IPS-18c (cell line): ENCODE results near the gene TLL2.

Experiments used
- H3K4me3 ChIP-seq: 2 replicates; pipeline ENCODE4 v1.7.0; 2013; ENCODE audit warnings: low read depth, mild to moderate bottlenecking, low read length, moderate library complexity; ENCODE audit not compliant: insufficient read depth
- H3K9me3 ChIP-seq: one replicate; pipeline ENCODE4 v1.6.1; 2013; ENCODE audit warnings: mild to moderate bottlenecking, low read length, moderate library complexity; ENCODE audit not compliant: control insufficient read depth, insufficient read depth

Gene TLL2

GRCh38 chr10:96448558-96448957 lies 65.2 kb downstream of the TLL2 start:
- Histone ChIP-seq H3K4me3 (no peak overlapping the region), H3K9me3 (no peaks in the 10 kb centered on the region)

GRCh38 chr10:96448021-96448457 lies 65.7 kb downstream of the TLL2 start:
- H3K9me3 ChIP-seq = no peaks in the 10 kb centered on the region
- H3K4me3 ChIP-seq = no peak overlapping the region

GRCh38 chr10:96446966-96447596 lies 66.6 kb downstream of the TLL2 start:
- Histone ChIP-seq H3K4me3 (no peak overlapping the region), H3K9me3 (no peaks in the 10 kb centered on the region)

GRCh38 chr10:96441987-96442643 lies 71.6 kb downstream of the TLL2 start:
- no peak overlapping the region for H3K4me3 ChIP-seq

GRCh38 chr10:96441322-96441885 lies 72.3 kb downstream of the TLL2 start:
- H3K9me3 ChIP-seq = no peaks in the 10 kb centered on the region
- H3K4me3 ChIP-seq = no peak overlapping the region

More at GRCh38 chr10:96441987-96442643, 71.6 kb downstream of the TLL2 start:
- H3K9me3 ChIP-seq = no peaks in the 10 kb centered on the region

- H3K4me3 ChIP-seq = no peak overlapping the region
- no peaks in the 10 kb centered on the region for H3K9me3 ChIP-seq
Observed at GRCh38 chr10:96440361-96441292, 73.1 kb downstream of the TLL2 start.

GRCh38 chr10:96439725-96440124 lies 74.0 kb downstream of the TLL2 start:
- Histone ChIP-seq H3K4me3 (no peak overlapping the region), H3K9me3 (no peaks in the 10 kb centered on the region)

- Histone ChIP-seq H3K4me3 (no peak overlapping the region), H3K9me3 (no peaks in the 10 kb centered on the region)
Observed at GRCh38 chr10:96436035-96436434, 77.7 kb downstream of the TLL2 start.

- Histone ChIP-seq H3K9me3 (no peaks in the 10 kb centered on the region), H3K4me3 (no peak overlapping the region)
Observed at GRCh38 chr10:96431211-96431970, 82.3 kb downstream of the TLL2 start.

GRCh38 chr10:96427291-96427690 lies 86.4 kb downstream of the TLL2 start:
- no peak overlapping the region for H3K4me3 ChIP-seq
- H3K9me3 ChIP-seq = no peaks in the 10 kb centered on the region

- no peak overlapping the region for H3K4me3 ChIP-seq
- H3K9me3 ChIP-seq = no peaks in the 10 kb centered on the region
Observed at GRCh38 chr10:96422525-96422924, 91.2 kb downstream of the TLL2 start.

GRCh38 chr10:96421995-96422394 lies 91.7 kb downstream of the TLL2 start:
- Histone ChIP-seq H3K9me3 (no peaks in the 10 kb centered on the region), H3K4me3 (no peak overlapping the region)

- no peak overlapping the region for H3K4me3 ChIP-seq
- H3K9me3 ChIP-seq = no peaks in the 10 kb centered on the region
Observed at GRCh38 chr10:96420228-96421009, 93.3 kb downstream of the TLL2 start.

GRCh38 chr10:96419351-96419750 lies 94.4 kb downstream of the TLL2 start:
- Histone ChIP-seq H3K9me3 (no peaks in the 10 kb centered on the region), H3K4me3 (no peak overlapping the region)

- Histone ChIP-seq H3K9me3 (no peaks in the 10 kb centered on the region), H3K4me3 (no peak overlapping the region)
Observed at GRCh38 chr10:96418582-96418981, 95.1 kb downstream of the TLL2 start.

GRCh38 chr10:96417441-96417840 lies 96.3 kb downstream of the TLL2 start:
- Histone ChIP-seq H3K9me3 (no peaks in the 10 kb centered on the region), H3K4me3 (no peak overlapping the region)
